SK-N-SH treated with all-trans-retinoic acid at 6 μM for 48 hours (cell line): Measurements from ENCODE around the gene ATP8B2.

ENCODE experiments used
- BACH2 ChIP-seq: fragments of 250-450 bp; sonication (Bioruptor Pico); IDR thresholded peaks from 2 replicates; pipeline ENCODE4 v1.9.0; 2021; ENCODE audit warnings: mild to moderate bottlenecking, borderline replicate concordance
- CSDC2 ChIP-seq: fragments of 250-450 bp; sonication (Bioruptor Pico); IDR thresholded peaks from 2 replicates; pipeline ENCODE4 v1.5.0; 2020; ENCODE audit warnings: mild to moderate bottlenecking, moderate library complexity
- POU6F1 ChIP-seq: fragments of 250-450 bp; sonication (Bioruptor Pico); IDR thresholded peaks from 2 replicates; pipeline ENCODE4 v1.8.0; 2021; ENCODE audit warnings: low read depth, mild to moderate bottlenecking, moderate library complexity, borderline replicate concordance
- PPARA ChIP-seq: fragments of 250-450 bp; sonication (Bioruptor Pico); IDR thresholded peaks from 2 replicates; pipeline ENCODE4 v1.5.0; 2020; ENCODE audit warnings: mild to moderate bottlenecking, borderline replicate concordance
- TCF4 ChIP-seq: fragments of 250-450 bp; sonication (Bioruptor Pico); IDR thresholded peaks from 2 replicates; pipeline ENCODE4 v1.8.0; 2021; ENCODE audit warnings: mild to moderate bottlenecking, moderate library complexity, borderline replicate concordance
- ZC3H10 ChIP-seq: fragments of 250-450 bp; sonication (Bioruptor Pico); IDR thresholded peaks from 2 replicates; pipeline ENCODE4 v1.5.1; 2021; ENCODE audit warnings: mild to moderate bottlenecking, moderate library complexity
- ZFP30 ChIP-seq: fragments of 450-650 bp; formaldehyde crosslinking; IDR thresholded peaks from 2 replicates; pipeline ENCODE4 v1.5.0; 2022; ENCODE audit warnings: mild to moderate bottlenecking, moderate library complexity
- ZNF565 ChIP-seq: fragments of 450-650 bp; formaldehyde crosslinking; conservative IDR thresholded peaks from 2 replicates; pipeline ENCODE4 v1.5.0; 2020; ENCODE audit warnings: low read depth, mild to moderate bottlenecking, moderate library complexity
- TF ChIP-seq, protein P1 (sequence below): fragments of 250-450 bp; sonication (Bioruptor Pico); IDR thresholded peaks from 2 replicates; pipeline ENCODE4 v1.5.1; 2021; ENCODE audit warnings: mild to moderate bottlenecking, moderate library complexity
- TF ChIP-seq, protein P2 (sequence below): fragments of 250-450 bp; sonication (Bioruptor Pico); IDR thresholded peaks from 2 replicates; pipeline ENCODE4 v1.8.0; 2020; ENCODE audit warnings: mild to moderate bottlenecking, moderate library complexity, borderline replicate concordance

DNA sequence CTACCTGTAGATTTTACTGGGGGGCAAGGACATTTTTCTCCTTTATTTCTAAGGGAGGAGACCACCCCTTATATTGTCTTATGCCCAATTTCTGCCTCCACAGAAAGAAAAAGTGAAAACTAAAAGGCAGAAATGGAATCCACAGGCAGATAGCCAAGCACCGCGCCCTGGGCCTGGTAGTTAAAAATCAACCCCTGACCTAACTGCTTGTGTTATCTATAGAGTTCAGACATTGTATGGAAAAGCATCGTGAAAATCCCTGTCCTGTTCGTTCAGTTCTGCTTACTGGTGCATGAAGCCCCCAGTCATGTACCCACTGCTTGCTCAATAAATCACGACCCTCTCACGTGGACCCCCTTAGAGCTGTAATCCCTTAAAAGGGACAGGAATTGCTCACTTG lies 46.1 kb downstream of the ATP8B2 start:
- TF ChIP-seq CSDC2 (CRISPR knock-in tag) (no peak), BACH2 (CRISPR knock-in tag) (no peak), ZNF565 (CRISPR knock-in tag) (no peak), POU6F1 (CRISPR knock-in tag) (no peak), TCF4 (no peak), PPARA (CRISPR knock-in tag) (no peak), ZFP30 (no peak), ZC3H10 (CRISPR knock-in tag) (no peak)
- TF ChIP-seq, protein P1, sequence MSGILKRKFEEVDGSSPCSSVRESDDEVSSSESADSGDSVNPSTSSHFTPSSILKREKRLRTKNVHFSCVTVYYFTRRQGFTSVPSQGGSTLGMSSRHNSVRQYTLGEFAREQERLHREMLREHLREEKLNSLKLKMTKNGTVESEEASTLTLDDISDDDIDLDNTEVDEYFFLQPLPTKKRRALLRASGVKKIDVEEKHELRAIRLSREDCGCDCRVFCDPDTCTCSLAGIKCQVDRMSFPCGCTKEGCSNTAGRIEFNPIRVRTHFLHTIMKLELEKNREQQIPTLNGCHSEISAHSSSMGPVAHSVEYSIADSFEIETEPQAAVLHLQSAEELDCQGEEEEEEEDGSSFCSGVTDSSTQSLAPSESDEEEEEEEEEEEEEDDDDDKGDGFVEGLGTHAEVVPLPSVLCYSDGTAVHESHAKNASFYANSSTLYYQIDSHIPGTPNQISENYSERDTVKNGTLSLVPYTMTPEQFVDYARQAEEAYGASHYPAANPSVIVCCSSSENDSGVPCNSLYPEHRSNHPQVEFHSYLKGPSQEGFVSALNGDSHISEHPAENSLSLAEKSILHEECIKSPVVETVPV (CRISPR knock-in tag): no peak
- TF ChIP-seq, protein P2, sequence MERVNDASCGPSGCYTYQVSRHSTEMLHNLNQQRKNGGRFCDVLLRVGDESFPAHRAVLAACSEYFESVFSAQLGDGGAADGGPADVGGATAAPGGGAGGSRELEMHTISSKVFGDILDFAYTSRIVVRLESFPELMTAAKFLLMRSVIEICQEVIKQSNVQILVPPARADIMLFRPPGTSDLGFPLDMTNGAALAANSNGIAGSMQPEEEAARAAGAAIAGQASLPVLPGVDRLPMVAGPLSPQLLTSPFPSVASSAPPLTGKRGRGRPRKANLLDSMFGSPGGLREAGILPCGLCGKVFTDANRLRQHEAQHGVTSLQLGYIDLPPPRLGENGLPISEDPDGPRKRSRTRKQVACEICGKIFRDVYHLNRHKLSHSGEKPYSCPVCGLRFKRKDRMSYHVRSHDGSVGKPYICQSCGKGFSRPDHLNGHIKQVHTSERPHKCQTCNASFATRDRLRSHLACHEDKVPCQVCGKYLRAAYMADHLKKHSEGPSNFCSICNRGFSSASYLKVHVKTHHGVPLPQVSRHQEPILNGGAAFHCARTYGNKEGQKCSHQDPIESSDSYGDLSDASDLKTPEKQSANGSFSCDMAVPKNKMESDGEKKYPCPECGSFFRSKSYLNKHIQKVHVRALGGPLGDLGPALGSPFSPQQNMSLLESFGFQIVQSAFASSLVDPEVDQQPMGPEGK (CRISPR knock-in tag): no peak
